IMR-90 (cell line): Measurements from ENCODE around the gene SAMD10. TPM values are rescaled to one million over a fixed set of nuclear protein-coding genes. Genes with fewer than 3 reads are reported as not detected.

Experiments
- ATAC-seq: fragments of 200-7000 bp; cut with Tn5 transposase; 2 replicates; pipeline ENCODE4 v1.9.1; 2020; ENCODE audit warnings: low read depth, mild to moderate bottlenecking, moderate library complexity
- BruUV-seq: library from RNA; stranded (reverse); fragments of 400-500 nt; replicated peaks from 2 replicates; lab custom pipeline; 2021; lab: Mats Ljungman, UMichigan
- CTCF ChIA-PET: fragments of 300-600 bp; formaldehyde crosslinking; extraction: SDS; loops from one replicate; lab custom pipeline; 2021; ENCODE audit warnings: antibody characterized with exemption; lab: Yijun Ruan, JAX
- POLR2A ChIA-PET: fragments of 300-600 bp; sonication (Branson Sonifier 250); formaldehyde crosslinking; loops from one replicate; lab custom pipeline; 2022; ENCODE audit warnings: antibody characterized with exemption; ENCODE audit not compliant: unreplicated experiment; lab: Charles Lee
- DNase-seq: peaks from one replicate; pipeline ENCODE4 v3.0.0; 2013
- H2AFZ ChIP-seq: replicated peaks from 2 replicates; pipeline ENCODE3; 2013; ENCODE audit warnings: low read length, mild to moderate bottlenecking; ENCODE audit not compliant: poor library complexity
- H2AK5ac ChIP-seq: 2 replicates; pipeline ENCODE4 v1.6.1; 2013; ENCODE audit warnings: low read depth, low read length, inconsistent platforms
- H2AK9ac ChIP-seq: replicated peaks from 2 replicates; pipeline ENCODE3; 2013; ENCODE audit warnings: mild to moderate bottlenecking, low read depth, low read length, moderate library complexity; ENCODE audit not compliant: poor library complexity
- H2BK120ac ChIP-seq: 2 replicates; pipeline ENCODE4 v1.6.1; 2013; ENCODE audit warnings: low read depth, low read length, inconsistent platforms
- H2BK15ac ChIP-seq: 3 replicates; pipeline ENCODE4 v1.6.1; 2013; ENCODE audit warnings: low read depth, low read length, inconsistent platforms
- H2BK20ac ChIP-seq: 2 replicates; pipeline ENCODE4 v1.6.1; 2013; ENCODE audit warnings: low read depth, mild to moderate bottlenecking, inconsistent platforms, low read length, moderate library complexity
- H2BK5ac ChIP-seq: 2 replicates; pipeline ENCODE4 v1.6.1; 2013; ENCODE audit warnings: mild to moderate bottlenecking, low read depth, low read length, inconsistent platforms; ENCODE audit not compliant: poor library complexity, severe bottlenecking
- H3K14ac ChIP-seq: replicated peaks from 2 replicates; pipeline ENCODE4 v1.6.1; 2013; ENCODE audit warnings: low read depth, low read length, inconsistent platforms
- H3K18ac ChIP-seq: 2 replicates; pipeline ENCODE4 v1.6.1; 2013; ENCODE audit warnings: low read depth, low read length, control low read depth
- H3K23ac ChIP-seq: 2 replicates; pipeline ENCODE4 v1.6.1; 2013; ENCODE audit warnings: low read depth, low read length, inconsistent platforms
- H3K27ac ChIP-seq: 2 replicates; pipeline ENCODE4 v1.5.1; 2013; ENCODE audit warnings: mild to moderate bottlenecking, control low read depth, low read length; ENCODE audit not compliant: insufficient read depth
- H3K27me3 ChIP-seq: 2 replicates; pipeline ENCODE4 v1.6.1; 2013; ENCODE audit warnings: low read length; ENCODE audit not compliant: control insufficient read depth, insufficient read depth
- H3K36me3 ChIP-seq: 2 replicates; pipeline ENCODE4 v1.6.1; 2013; ENCODE audit warnings: low read length, mixed read lengths; ENCODE audit not compliant: control insufficient read depth, insufficient read depth
- H3K4ac ChIP-seq: 2 replicates; pipeline ENCODE4 v1.6.1; 2013; ENCODE audit warnings: low read depth, low read length, inconsistent platforms
- H3K4me1 ChIP-seq: 2 replicates; pipeline ENCODE4 v1.6.1; 2013; ENCODE audit warnings: low read length, mixed read lengths; ENCODE audit not compliant: control insufficient read depth, insufficient read depth
- H3K4me2 ChIP-seq: 2 replicates; pipeline ENCODE4 v1.6.1; 2013; ENCODE audit warnings: low read depth, mild to moderate bottlenecking, control low read depth, low read length, moderate library complexity
- H3K4me3 ChIP-seq: 2 replicates; pipeline ENCODE4 v1.5.1; 2013; ENCODE audit warnings: low read depth, mild to moderate bottlenecking, control low read depth, low read length, moderate library complexity; ENCODE audit not compliant: insufficient read depth
- H3K56ac ChIP-seq: 2 replicates; pipeline ENCODE4 v1.6.1; 2013; ENCODE audit warnings: low read length, inconsistent platforms; ENCODE audit not compliant: insufficient read depth; ENCODE audit errors: extremely low read depth
- H3K79me1 ChIP-seq, 2 experiments: 2 replicates each; pipeline ENCODE4 v1.6.1; 2013; ENCODE audit warnings: low read length in 2 of 2, inconsistent platforms in 1 of 2, low read depth in 1 of 2
- H3K9ac ChIP-seq: 2 replicates; pipeline ENCODE4 v1.6.1; 2013; ENCODE audit warnings: low read depth, low read length, control low read depth
- H3K9me1 ChIP-seq: 2 replicates; pipeline ENCODE4 v1.6.1; 2013; ENCODE audit warnings: low read length, inconsistent platforms; ENCODE audit not compliant: insufficient read depth
- H3K9me3 ChIP-seq: 2 replicates; pipeline ENCODE4 v1.6.1; 2013; ENCODE audit warnings: low read length; ENCODE audit not compliant: control insufficient read depth, insufficient read depth
- H4K20me1 ChIP-seq: 2 replicates; pipeline ENCODE4 v1.6.1; 2013; ENCODE audit warnings: low read length, inconsistent platforms; ENCODE audit not compliant: insufficient read depth
- H4K5ac ChIP-seq: 2 replicates; pipeline ENCODE4 v1.6.1; 2013; ENCODE audit warnings: mild to moderate bottlenecking, low read depth, low read length, control low read depth
- H4K8ac ChIP-seq, 2 experiments: 2 replicates each; pipeline ENCODE4 v1.6.1; 2013; ENCODE audit warnings: low read depth in 2 of 2, low read length in 2 of 2, control low read depth in 1 of 2, inconsistent platforms in 1 of 2
- H4K91ac ChIP-seq: 2 replicates; pipeline ENCODE4 v1.6.1; 2013; ENCODE audit warnings: low read depth, low read length, inconsistent platforms; ENCODE audit not compliant: insufficient read depth
- BHLHE40 ChIP-seq: fragments of 150-350 bp; IDR thresholded peaks from 2 replicates; pipeline ENCODE4 v1.6.1; 2016; ENCODE audit warnings: mild to moderate bottlenecking, low read depth, low read length
- ELK1 ChIP-seq: fragments of 150-350 bp; IDR thresholded peaks from 2 replicates; pipeline ENCODE4 v1.6.1; 2016; ENCODE audit warnings: low read depth, mild to moderate bottlenecking, low read length, moderate library complexity, borderline replicate concordance
- FOS ChIP-seq: fragments of 150-350 bp; IDR thresholded peaks from 2 replicates; pipeline ENCODE4 v1.6.1; 2016; ENCODE audit warnings: low read depth, low read length
- NFE2L2 ChIP-seq: fragments of 150-350 bp; IDR thresholded peaks from 2 replicates; pipeline ENCODE4 v1.6.1; 2016; ENCODE audit warnings: low read depth, mild to moderate bottlenecking, low read length
- RCOR1 ChIP-seq: IDR thresholded peaks from 2 replicates; pipeline ENCODE4 v1.6.1; 2012; ENCODE audit warnings: mild to moderate bottlenecking, low read length, improper control_type of control experiment; ENCODE audit not compliant: insufficient replicate concordance
- USF2 ChIP-seq: fragments of 150-350 bp; IDR thresholded peaks from 2 replicates; pipeline ENCODE4 v1.6.1; 2017; ENCODE audit warnings: mild to moderate bottlenecking, antibody characterized with exemption, low read length, low read depth
- WGBS, 2 experiments: methylation state at CpG; one replicate each; pipeline versions ENCODE4 v1.1.5 to v1.1.7; 2013; ENCODE audit warnings: missing lambda C conversion rate in 2 of 2; ENCODE audit not compliant: insufficient read length in 1 of 2; ENCODE audit errors: extremely low coverage in 2 of 2; 5-methylcytosine and 5-hydroxymethylcytosine counted together
- dilution Hi-C: fragments of 300-500 bp; cut with HindIII; formaldehyde crosslinking; loops from one replicate; pipeline ENCODE4 v1.14.3; 2018; ENCODE audit warnings: low sequenced_read_pairs; ENCODE audit not compliant: unreplicated experiment
- in situ Hi-C: fragments of 300-500 bp; cut with MboI; formaldehyde crosslinking; loops from 3 replicates; pipeline ENCODE4 v1.14.3; 2019; ENCODE audit warnings: low sequenced_read_pairs, inconsistent platforms, mixed read lengths
- intact Hi-C: fragments of 100-400 bp; cut with micrococcal nuclease; formaldehyde crosslinking; loops from 2 replicates; pipeline ENCODE4 v1.10.0; 2022
- polyA plus RNA-seq, 3 experiments: library from polyadenylated mRNA; depleted of rRNA; stranded (reverse); fragments of >200 nt; gene quantifications; 2 replicates each; pipeline ENCODE4 v1.2.3, GENCODE V29; 2012; ENCODE audit warnings: low replicate concordance in 1 of 3
- total RNA-seq: library from RNA; depleted of rRNA; stranded (reverse); fragments of >200 nt; gene quantifications from 2 replicates; pipeline ENCODE4 v1.2.3, GENCODE V29; 2012

SAMD10 gene
- total and polyA plus RNA-seq, 2 of the 4 experiments (the other 2 are of a cell fraction) = 0.54 to 4.1 TPM

- CTCF ChIA-PET = interaction anchor here (0.7 to 0.9 kb wide), 2 partner anchors 109 to 437 kb away, joined by 4 to 5 read pairs; partner anchors contain the start of genes PTK6 and TPD52L2
- intact Hi-C loops = loop anchor here (5.0 kb wide), 1 partner anchor 197 kb away; no protein-coding TSS in a partner anchor
- dilution Hi-C loops = no loop called here
- no peak overlapping the region for H3K9ac ChIP-seq
- no TSS peak for BruUV-seq
- TF ChIP-seq NFE2L2 (peak; percentile 21; the same call in 1 of the 2 replicates), FOS (peak; percentile 62), USF2 (peak; percentile 93), RCOR1 (peak; percentile 71), BHLHE40 (peak; percentile 92), ELK1 (no peak)
- peak overlapping the region; percentile 54; the same call in 1 of the 2 replicates for H2AK5ac ChIP-seq
- peak overlapping the region in 1 of 2 experiments; percentile 22; a peak in 1 of 4 replicates for H4K8ac ChIP-seq
- POLR2A ChIA-PET = no interaction called here
- H2AK9ac ChIP-seq = peak overlapping the region; percentile 70
- peaks cover 15% of the 10 kb centered on the region; the same call in 1 of the 2 replicates for H3K9me1 ChIP-seq
- H3K79me1 ChIP-seq = no peaks in the 10 kb centered on the region; a peak in 1 of 4 replicates
- H3K4ac ChIP-seq = peak overlapping the region; percentile 64
- no peak overlapping the region for H2BK5ac ChIP-seq
- no peak overlapping the region for H4K5ac ChIP-seq
- H4K91ac ChIP-seq = peak overlapping the region; percentile 13; the same call in 1 of the 2 replicates
- WGBS, 2 experiments = 24% methylated on average over 6 of the region's 19 CpGs; no CpG with 5 or more reads in 1 of the 2 experiments
- ATAC-seq (peak; percentile 2), DNase-seq (peak; percentile 74)
- H3K23ac ChIP-seq = 0 out of 2 replicates have a peak overlapping the region, but pooled peaks have one; percentile 60
- in situ Hi-C loops = loop anchor here (10.0 kb wide), 1 partner anchor 440 kb away; the partner anchor contains the start of gene PTK6
- H3K18ac ChIP-seq = no peak overlapping the region
- H3K36me3 ChIP-seq = no peaks in the 10 kb centered on the region
- no peak overlapping the region; the same call in 1 of the 2 replicates for H3K4me2 ChIP-seq
- H3K4me3 ChIP-seq = no peak overlapping the region
- no peaks in the 10 kb centered on the region for H4K20me1 ChIP-seq
- H2BK20ac ChIP-seq = peak overlapping the region; percentile 12; the same call in 1 of the 2 replicates
- H3K27ac ChIP-seq = 0 out of 2 replicates have a peak overlapping the region, but pooled peaks have one; percentile 9
- H3K56ac ChIP-seq = no peak overlapping the region
- H2AFZ ChIP-seq = peak overlapping the region; percentile 99
- peak overlapping the region; percentile 7; the same call in 1 of the 2 replicates for H2BK120ac ChIP-seq
- no peak overlapping the region for H3K14ac ChIP-seq
- no peaks in the 10 kb centered on the region for H3K9me3 ChIP-seq
- no peak overlapping the region for H2BK15ac ChIP-seq
- no peaks in the 10 kb centered on the region for H3K27me3 ChIP-seq
- peaks cover 29% of the 10 kb centered on the region for H3K4me1 ChIP-seq
These were observed 4.8 kb downstream of the SAMD10 start for GRCh38 chr20:63974402-63975200.
